Effector memory CD4-positive, alpha-beta T cell (primary cell): ENCODE results near the gene PLA2G6.

Experiments
- DNase-seq, 3 donors: peaks; one replicate each; pipeline ENCODE4 v3.0.0-alpha.2; 2020
- H3K27ac ChIP-seq: 2 replicates; pipeline ENCODE4 v1.7.0; 2013; ENCODE audit warnings: mild to moderate bottlenecking, low read length, moderate library complexity; ENCODE audit not compliant: insufficient read depth, poor library complexity, severe bottlenecking
- H3K27me3 ChIP-seq: replicated peaks from 2 replicates; pipeline ENCODE4 v1.7.0; 2013; ENCODE audit warnings: mild to moderate bottlenecking, low read length; ENCODE audit not compliant: insufficient read depth, control insufficient read depth, poor library complexity, severe bottlenecking
- H3K36me3 ChIP-seq: 2 replicates; pipeline ENCODE4 v1.7.0; 2013; ENCODE audit warnings: mild to moderate bottlenecking, low read length, moderate library complexity; ENCODE audit not compliant: control insufficient read depth, insufficient read depth
- H3K4me1 ChIP-seq: 2 replicates; pipeline ENCODE4 v1.7.0; 2013; ENCODE audit warnings: low read length, mild to moderate bottlenecking; ENCODE audit not compliant: control insufficient read depth, insufficient read depth, poor library complexity, severe bottlenecking
- H3K4me3 ChIP-seq: 2 replicates; pipeline ENCODE4 v1.7.0; 2013; ENCODE audit warnings: low read length, low read depth, mild to moderate bottlenecking; ENCODE audit not compliant: insufficient read depth, poor library complexity, severe bottlenecking
- H3K9me3 ChIP-seq: 2 replicates; pipeline ENCODE4 v1.7.0; 2013; ENCODE audit warnings: mild to moderate bottlenecking, low read length, moderate library complexity; ENCODE audit not compliant: control insufficient read depth

PLA2G6 gene

DNA sequence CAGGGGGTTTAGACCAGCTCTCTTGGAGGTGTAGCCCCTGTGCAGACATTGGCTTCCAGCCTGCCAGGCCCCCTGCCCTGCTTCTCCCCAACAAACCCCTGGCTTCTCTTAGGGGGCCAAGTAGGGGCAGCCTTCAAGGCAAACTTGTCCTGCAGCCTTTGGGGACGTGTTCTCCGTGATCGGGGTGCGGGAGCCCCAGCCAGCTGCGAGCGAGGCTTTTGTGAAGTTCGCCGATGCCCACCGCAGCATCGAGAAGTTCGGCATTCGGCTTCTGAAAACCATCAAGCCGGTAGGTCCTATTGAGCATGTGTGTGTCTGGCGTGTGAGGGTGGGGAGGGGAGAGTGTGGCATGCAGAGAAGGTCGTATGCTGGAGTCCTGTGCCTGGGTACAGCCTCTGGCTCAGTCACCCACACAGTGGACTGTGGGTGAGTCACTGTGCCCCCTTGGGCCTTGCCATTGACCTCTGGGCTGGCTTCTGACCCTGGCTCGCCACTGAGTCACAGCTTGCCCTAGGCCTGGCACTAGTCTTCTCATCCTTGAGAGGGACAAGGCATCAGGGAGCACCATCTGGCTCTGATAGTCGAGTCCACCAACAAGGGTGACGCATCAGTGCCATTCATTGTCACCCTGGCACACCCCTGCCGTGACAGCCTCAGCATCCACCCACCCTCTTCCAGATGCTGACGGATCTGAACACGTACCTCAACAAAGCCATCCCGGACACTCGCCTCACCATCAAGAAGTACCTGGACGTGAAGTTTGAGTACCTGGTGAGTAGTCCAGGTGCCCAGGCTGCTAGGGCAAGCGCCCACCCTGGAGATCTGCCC, 109.1 kb downstream of the PLA2G6 start:
- Histone ChIP-seq H3K4me3 (no peak overlapping the region), H3K36me3 (peaks cover 35% of the 10 kb centered on the region), H3K9me3 (no peaks in the 10 kb centered on the region), H3K27ac (no peak overlapping the region), H3K4me1 (no peaks in the 10 kb centered on the region), H3K27me3 (no peaks in the 10 kb centered on the region)
- DNase-seq: no peak

DNA sequence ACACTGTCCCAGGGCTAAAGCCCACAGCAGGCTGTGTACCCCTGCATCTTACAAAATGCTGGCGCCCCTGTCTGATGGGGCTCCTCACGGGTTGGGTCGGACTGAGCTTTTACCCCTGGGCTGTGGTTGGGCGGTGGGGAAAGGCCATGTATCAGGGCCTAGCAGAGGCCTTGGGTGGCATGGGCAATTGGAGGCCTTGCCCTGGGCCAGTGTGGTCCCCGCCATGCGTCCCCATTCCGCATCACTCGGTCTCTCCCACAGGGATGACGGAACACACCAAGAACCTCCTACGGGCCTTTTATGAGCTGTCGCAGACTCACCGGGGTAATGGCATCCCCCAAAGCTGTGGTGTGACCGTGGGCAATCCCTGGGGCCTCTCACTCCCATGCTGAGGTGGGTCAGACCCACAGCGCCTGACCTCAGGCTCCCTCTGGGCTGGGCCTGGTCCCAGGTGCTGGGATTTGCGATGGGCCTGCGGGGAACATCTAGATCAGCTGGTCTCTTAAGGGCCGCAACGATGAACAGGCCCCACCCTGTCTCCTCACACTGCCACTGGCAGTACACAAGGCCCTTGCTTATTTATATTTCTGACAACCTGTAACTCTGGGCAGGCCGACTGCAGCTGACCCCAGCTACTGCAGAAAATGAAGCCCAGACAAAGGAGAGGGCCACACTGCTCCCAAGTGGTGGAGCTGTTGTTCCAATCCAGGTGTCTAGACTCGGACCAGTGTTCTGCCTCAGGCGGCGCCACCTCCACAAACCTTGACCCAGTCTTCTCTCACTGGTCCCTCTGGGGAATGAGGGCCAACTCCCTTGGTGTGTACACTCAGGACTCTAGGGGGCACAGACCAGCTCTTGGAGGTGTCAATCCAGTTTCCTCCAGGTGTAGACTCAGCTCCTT, 110.0 kb downstream of the PLA2G6 start:
- Histone ChIP-seq H3K9me3 (no peaks in the 10 kb centered on the region), H3K27me3 (no peaks in the 10 kb centered on the region), H3K4me3 (no peak overlapping the region), H3K36me3 (peaks cover 40% of the 10 kb centered on the region), H3K4me1 (no peaks in the 10 kb centered on the region), H3K27ac (no peak overlapping the region)
- no peak for DNase-seq

DNA sequence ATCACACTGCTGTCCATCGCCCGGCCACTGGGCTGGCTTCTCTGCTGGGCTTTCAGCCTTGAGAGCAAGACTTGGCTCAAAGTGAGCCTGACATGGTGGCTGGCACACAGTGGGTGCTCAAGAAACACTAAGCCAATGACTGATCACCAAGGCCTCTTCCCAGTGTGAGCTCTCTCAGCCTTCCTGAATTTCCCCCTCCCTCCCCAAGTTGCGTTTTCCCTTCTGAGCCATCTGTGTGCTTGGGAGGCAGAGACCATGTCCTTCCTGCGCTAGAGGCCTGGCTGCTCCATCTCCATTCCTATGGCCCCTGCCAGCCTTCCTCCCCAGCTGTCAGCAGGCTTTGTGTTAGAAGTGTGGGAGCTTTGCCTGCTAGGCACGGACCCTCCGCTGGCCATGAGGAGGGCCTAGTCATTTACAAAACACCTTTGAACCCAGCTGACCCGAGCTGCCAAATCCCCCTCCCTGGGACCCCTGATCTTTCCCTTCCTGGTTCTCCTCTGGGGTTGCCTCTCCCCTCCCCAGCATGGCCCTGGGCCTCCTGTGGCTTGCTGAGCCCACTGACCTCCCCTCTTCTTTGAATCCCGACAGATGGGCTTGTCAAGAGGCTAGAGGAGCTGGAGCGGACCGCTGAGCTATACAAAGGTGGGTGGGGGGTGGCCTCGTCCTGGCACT, 111.2 kb downstream of the PLA2G6 start:
- H3K4me3 ChIP-seq: no peak overlapping the region

DNA sequence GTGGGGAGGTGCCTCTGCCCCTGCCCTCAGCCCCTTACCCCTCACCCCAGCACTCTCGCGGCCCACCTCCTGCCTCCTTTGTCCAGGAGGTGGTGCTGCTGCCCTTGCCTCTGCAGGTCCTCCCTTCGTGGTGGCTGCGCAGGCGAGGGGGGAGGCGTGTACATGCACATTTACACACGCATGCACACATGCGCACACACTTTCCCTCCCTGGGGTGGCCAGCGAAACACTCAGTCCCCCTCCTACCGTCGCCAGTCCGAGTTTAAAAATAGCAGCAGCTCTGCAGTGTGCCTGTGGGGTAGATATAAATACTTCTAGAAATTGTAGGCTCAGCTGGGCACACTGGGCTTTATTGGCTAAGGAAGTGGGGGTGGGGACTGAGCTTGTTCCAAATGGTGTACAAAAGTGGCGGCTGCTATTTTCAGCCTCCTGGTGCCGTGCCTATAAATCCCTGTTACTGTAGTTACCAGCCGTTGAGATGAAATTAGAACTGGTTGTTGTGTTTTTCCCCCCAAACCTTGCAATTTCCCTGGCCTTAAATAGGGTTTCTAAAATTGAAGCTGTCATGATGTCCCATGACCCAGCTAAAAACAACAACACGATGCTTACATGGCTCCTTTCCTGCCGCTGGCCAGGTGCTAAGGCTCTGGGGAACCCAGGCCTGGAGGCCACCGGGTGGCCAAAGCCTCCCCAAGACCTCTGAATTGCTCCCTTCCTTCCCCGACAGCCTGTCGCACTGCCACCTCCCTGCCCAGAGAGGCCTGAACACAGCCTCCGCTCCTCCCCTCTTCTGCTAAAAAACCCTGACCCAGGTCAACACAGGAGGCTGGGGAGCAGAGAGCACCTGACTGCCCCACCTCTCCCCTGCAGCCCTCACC, 112.0 kb downstream of the PLA2G6 start:
- no peak overlapping the region for H3K27ac ChIP-seq
- H3K9me3 ChIP-seq: no peaks in the 10 kb centered on the region
- H3K36me3 ChIP-seq: peaks cover 56% of the 10 kb centered on the region
- no peaks in the 10 kb centered on the region for H3K4me1 ChIP-seq
- H3K27me3 ChIP-seq: no peaks in the 10 kb centered on the region
- no peak overlapping the region for H3K4me3 ChIP-seq
- DNase-seq: no peak

More for the DNA sequence above, 111.2 kb downstream of the PLA2G6 start:
- no peaks in the 10 kb centered on the region for H3K27me3 ChIP-seq
- H3K36me3 ChIP-seq: peaks cover 52% of the 10 kb centered on the region
- H3K4me1 ChIP-seq: no peaks in the 10 kb centered on the region
- H3K9me3 ChIP-seq: no peaks in the 10 kb centered on the region
- no peak for DNase-seq
- no peak overlapping the region for H3K27ac ChIP-seq

DNA sequence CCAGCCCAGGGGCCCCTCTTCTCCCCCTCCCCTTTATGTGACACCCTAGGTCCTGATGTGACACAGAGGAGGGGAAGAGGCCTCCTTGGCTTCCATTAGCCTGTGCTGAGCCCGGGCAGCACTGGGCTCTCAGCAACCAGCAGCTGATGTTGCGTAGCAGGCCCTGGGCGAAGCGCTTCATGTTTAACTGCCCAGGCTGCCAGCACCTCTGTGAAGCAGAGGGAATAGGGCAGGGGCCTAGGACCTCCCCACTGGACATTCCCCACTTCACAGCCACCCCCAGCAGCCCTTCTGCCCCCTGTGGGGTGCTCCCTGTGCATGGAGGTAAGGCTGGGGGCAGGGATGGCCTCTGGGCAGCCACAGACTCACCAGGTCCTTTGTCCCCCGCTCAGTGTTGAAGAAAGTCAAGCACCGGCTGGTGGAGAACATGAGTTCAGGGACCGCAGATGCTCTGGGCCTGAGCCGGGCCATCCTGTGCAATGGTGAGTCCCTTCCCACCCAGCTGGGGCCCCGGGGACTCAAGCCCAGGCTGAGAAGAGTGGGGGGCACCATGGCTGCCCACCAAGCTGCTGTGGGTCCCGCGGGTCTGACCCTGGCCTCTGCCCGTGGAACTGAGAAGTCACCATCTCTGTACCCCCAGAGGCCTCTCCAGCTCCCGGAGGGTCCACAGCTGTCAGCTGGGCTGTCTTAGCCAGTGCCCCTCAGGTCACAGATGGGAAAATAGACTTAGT, 112.8 kb downstream of the PLA2G6 start:
- no peaks in the 10 kb centered on the region for H3K9me3 ChIP-seq
- no peak overlapping the region for H3K4me3 ChIP-seq
- H3K36me3 ChIP-seq: peaks cover 50% of the 10 kb centered on the region
- H3K4me1 ChIP-seq: no peaks in the 10 kb centered on the region
- no peak overlapping the region for H3K27ac ChIP-seq
- DNase-seq: no peak
- no peaks in the 10 kb centered on the region for H3K27me3 ChIP-seq

DNA sequence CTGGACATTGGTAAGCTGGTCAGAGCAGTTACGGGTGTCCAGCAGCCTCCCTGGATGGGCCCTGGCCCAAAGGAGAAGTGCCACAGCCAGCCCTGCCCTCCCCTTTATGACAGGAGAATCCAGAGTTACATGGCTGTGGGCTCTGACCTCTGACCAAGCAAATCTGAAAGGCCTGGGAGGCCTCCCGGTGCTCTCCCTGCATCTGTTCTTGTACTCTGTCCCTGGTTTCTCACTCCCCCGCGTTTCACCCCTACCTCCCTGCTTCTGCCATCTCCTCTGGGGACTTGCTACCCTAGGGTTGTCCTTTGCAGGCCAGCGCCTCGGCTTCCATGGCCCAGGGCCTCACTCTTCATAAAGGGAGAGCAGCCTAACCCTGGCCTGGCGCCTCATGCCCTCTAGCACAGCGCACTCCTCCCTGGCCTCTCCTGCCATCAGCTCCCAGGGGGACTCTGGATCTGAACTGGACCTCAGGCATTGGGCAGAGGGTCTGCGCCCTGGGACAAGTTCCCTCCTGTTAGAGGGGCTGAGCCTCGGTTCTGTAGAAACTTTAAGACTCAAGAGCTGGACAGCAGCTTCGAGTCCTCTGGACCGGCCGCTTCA, 113.8 kb downstream of the PLA2G6 start:
- DNase-seq: no peak
- no peaks in the 10 kb centered on the region for H3K27me3 ChIP-seq
- H3K9me3 ChIP-seq: no peaks in the 10 kb centered on the region
- no peaks in the 10 kb centered on the region for H3K4me1 ChIP-seq
- H3K36me3 ChIP-seq: peaks cover 44% of the 10 kb centered on the region
- no peak overlapping the region for H3K4me3 ChIP-seq
- H3K27ac ChIP-seq: no peak overlapping the region

DNA sequence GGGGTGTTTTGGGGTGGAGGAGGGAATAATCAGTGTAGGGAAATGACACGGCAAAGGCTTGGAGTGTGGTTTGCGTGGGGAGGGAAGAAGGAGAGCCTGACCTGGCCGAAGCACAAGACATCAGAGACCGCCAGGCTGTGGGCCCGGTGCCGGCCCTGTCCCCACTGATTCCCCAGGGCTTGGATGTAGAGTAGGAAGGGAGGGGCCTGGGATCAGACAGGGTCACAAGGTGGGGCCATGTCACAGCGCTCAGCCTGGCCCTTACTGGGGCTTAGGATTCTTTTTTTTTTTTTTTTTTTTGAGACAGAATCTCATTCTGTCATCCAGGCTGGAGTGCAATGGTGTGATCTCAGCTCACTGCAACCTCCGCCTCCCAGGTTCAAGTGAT, 114.6 kb downstream of the PLA2G6 start:
- H3K27me3 ChIP-seq: no peaks in the 10 kb centered on the region
- peaks cover 41% of the 10 kb centered on the region for H3K36me3 ChIP-seq
- no peak for DNase-seq
- H3K9me3 ChIP-seq: no peaks in the 10 kb centered on the region
- no peaks in the 10 kb centered on the region for H3K4me1 ChIP-seq
- no peak overlapping the region for H3K27ac ChIP-seq
- H3K4me3 ChIP-seq: no peak overlapping the region

DNA sequence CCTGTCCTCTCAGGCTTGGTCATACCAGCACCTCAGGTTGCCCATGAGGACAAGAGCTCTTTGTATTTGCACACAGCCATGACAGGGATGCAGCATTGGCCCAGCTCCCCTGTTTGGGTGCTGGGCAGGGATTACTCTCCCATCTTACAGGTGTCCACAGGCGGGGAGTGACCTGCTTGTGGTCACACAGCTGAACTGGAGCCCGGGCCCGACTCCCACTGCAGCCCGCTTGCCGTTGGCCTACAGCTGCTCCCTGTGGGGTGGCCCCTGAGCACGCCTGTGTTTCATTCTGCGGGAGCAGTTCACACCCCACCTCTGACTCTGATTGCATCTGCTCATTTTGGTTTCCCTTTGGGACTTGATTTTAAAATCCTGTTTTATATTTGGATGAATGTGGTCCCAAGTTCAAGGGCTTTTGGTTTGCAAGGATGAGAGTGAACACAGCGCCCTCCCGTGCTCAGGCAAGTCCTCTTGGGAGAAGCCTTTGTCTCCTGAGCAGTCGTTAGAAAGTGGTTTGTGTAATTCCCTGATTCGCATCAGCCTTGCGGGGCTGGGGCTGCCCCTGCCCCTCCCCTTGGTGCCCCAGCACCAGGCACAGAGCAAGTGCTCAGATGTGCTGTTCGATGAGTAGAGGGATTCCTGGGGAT, 115.1 kb downstream of the PLA2G6 start:
- no peak overlapping the region for H3K4me3 ChIP-seq
- H3K36me3 ChIP-seq: peaks cover 41% of the 10 kb centered on the region
- DNase-seq: no peak
- H3K27ac ChIP-seq: no peak overlapping the region
- no peaks in the 10 kb centered on the region for H3K27me3 ChIP-seq
- H3K9me3 ChIP-seq: no peaks in the 10 kb centered on the region
- no peaks in the 10 kb centered on the region for H3K4me1 ChIP-seq
